Ishikawa (cell line): ENCODE data around the gene VTCN1.

Experiments
- CEBPB ChIP-seq: IDR thresholded peaks from 2 replicates; pipeline ENCODE4 v1.6.1; 2012
- CREB1 ChIP-seq: IDR thresholded peaks from 2 replicates; pipeline ENCODE4 v1.6.1; 2012; ENCODE audit warnings: low read depth
- EP300 ChIP-seq: IDR thresholded peaks from 2 replicates; pipeline ENCODE4 v1.6.1; 2012; ENCODE audit warnings: borderline replicate concordance
- RAD21 ChIP-seq: IDR thresholded peaks from 2 replicates; pipeline ENCODE4 v1.6.1; 2012; ENCODE audit warnings: low read depth
- TAF1 ChIP-seq: IDR thresholded peaks from 2 replicates; pipeline ENCODE4 v1.6.1; 2012; ENCODE audit warnings: low read depth, mild to moderate bottlenecking
- YY1 ChIP-seq: IDR thresholded peaks from 2 replicates; pipeline ENCODE4 v1.6.1; 2012; ENCODE audit warnings: low read depth
- ZBTB7A ChIP-seq: IDR thresholded peaks from 2 replicates; pipeline ENCODE4 v1.6.1; 2012; ENCODE audit warnings: low read depth
- TF ChIP-seq, protein P1 (sequence below): IDR thresholded peaks from 2 replicates; pipeline ENCODE4 v1.6.1; 2012
- TF ChIP-seq, protein P2 (sequence below): IDR thresholded peaks from 2 replicates; pipeline ENCODE4 v1.6.1; 2012; ENCODE audit warnings: low read depth, mild to moderate bottlenecking
- TF ChIP-seq, protein P3 (sequence below): IDR thresholded peaks from 2 replicates; pipeline ENCODE4 v1.6.1; 2012

DNA sequence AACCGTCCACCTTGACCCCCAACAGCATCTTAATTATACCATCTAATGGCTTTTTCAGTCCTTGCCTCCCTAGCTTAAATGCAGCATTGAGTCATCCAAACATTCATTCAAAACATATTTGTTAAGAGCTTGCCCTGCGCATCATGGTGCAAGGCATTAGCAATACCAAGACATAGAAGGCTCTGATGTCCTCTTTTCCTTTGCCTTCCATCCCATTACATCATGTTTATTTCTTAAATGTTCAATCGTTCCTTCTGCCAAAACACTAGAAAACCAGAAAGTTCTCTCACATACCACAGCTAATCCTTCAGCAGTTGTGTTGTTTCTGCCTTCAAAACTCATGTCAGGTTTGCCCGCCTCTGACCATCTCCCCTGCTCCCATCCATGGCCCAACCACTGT lies 29.8 kb upstream of the VTCN1 start:
- TF ChIP-seq CREB1 (no peak), EP300 (no peak), ZBTB7A (no peak), CEBPB (no peak), RAD21 (no peak), TAF1 (no peak), YY1 (no peak)
- TF ChIP-seq, protein P1, sequence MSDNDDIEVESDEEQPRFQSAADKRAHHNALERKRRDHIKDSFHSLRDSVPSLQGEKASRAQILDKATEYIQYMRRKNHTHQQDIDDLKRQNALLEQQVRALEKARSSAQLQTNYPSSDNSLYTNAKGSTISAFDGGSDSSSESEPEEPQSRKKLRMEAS, result no peak
- TF ChIP-seq, protein P2, sequence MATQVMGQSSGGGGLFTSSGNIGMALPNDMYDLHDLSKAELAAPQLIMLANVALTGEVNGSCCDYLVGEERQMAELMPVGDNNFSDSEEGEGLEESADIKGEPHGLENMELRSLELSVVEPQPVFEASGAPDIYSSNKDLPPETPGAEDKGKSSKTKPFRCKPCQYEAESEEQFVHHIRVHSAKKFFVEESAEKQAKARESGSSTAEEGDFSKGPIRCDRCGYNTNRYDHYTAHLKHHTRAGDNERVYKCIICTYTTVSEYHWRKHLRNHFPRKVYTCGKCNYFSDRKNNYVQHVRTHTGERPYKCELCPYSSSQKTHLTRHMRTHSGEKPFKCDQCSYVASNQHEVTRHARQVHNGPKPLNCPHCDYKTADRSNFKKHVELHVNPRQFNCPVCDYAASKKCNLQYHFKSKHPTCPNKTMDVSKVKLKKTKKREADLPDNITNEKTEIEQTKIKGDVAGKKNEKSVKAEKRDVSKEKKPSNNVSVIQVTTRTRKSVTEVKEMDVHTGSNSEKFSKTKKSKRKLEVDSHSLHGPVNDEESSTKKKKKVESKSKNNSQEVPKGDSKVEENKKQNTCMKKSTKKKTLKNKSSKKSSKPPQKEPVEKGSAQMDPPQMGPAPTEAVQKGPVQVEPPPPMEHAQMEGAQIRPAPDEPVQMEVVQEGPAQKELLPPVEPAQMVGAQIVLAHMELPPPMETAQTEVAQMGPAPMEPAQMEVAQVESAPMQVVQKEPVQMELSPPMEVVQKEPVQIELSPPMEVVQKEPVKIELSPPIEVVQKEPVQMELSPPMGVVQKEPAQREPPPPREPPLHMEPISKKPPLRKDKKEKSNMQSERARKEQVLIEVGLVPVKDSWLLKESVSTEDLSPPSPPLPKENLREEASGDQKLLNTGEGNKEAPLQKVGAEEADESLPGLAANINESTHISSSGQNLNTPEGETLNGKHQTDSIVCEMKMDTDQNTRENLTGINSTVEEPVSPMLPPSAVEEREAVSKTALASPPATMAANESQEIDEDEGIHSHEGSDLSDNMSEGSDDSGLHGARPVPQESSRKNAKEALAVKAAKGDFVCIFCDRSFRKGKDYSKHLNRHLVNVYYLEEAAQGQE, result no peak
- TF ChIP-seq, protein P3, sequence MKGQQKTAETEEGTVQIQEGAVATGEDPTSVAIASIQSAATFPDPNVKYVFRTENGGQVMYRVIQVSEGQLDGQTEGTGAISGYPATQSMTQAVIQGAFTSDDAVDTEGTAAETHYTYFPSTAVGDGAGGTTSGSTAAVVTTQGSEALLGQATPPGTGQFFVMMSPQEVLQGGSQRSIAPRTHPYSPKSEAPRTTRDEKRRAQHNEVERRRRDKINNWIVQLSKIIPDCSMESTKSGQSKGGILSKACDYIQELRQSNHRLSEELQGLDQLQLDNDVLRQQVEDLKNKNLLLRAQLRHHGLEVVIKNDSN, result no peak
